ENCODE data around the gene MT2A.
"Not testable (repeated sequence)": the region's sequence is repeated elsewhere in the genome, so short reads cannot be mapped to it uniquely, and the experiment has no call there.

MT2A gene

DNA sequence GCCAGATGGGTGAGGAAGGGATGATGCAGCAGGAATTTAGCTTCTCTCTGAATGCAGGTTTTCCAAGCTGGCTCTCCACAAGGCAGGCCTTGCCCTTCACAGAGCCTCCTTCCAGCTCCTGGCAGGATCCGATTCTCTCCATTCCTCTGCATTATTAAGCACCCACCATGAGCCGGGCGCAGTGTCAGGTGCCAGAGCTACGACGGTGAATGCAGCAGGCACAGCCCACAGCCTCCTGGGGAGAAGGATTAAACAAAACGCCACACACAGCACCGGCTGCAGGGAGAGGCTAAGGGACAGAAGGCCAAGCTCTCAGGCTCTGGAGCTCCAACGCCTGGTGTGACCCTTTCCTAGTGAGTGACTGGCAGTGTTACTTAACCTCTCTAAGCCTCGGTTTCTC is 7.1 kb upstream of the MT2A start:
- no peak for DNase-seq

GRCh38 chr16:56603589-56603988 is 4.8 kb upstream of the MT2A start:
- DNase-seq = peak; percentile 32

- no peak for DNase-seq
Observed at GRCh38 chr16:56604966-56605365, 3.4 kb upstream of the MT2A start.

DNA sequence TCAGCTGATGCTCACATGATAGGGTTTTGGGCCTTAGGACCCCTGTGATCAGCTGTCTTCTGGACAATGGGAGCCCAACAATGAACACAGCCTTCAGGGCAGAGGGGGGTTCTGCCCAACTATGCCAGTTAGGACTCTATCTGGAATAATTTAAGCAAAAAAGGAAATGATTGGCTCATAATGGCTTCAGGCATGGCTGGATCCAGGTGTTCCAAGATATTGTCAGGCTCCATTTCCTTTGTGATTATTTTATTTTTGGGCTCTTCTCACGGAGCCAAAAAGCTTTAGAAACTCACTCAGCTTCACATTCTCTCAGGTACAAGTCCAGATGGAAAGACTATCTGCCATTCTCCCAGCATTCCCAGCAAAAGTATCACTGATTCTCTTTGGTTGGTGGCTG is 2.9 kb upstream of the MT2A start:
- DNase-seq = no peak

GRCh38 chr16:56606071-56606475 is 2.3 kb upstream of the MT2A start:
- DNase-seq = no peak

DNA sequence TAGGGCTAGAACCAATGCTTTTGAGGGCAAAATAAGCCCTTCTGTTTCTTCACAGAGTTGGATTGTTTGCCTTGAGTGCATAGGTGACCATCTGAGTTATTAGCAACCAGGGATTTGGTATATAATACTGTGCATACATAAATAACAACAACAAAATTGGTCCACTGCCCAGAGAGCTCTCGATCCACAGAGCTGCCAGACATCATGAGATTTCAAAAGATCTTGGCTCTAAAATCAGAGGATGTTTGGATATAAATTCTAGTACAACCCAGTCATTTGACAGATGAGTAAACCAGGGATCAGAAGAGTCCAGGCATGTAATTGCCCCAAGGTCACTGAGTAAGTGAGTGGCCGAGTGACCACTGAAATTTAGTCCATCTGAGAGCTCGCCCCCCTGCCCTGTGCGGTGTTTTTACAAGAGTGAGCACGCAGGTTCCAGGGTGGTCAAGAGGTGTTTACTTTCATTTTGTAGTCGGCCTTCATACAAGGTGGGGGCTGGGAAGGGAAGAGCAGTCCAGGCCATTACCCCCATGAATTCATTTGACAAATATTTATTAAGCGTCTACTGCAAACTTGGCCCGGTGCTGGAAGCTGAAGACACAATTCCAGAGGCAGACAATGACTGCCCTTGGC is 1.8 kb upstream of the MT2A start:
- no peak for DNase-seq

DNA sequence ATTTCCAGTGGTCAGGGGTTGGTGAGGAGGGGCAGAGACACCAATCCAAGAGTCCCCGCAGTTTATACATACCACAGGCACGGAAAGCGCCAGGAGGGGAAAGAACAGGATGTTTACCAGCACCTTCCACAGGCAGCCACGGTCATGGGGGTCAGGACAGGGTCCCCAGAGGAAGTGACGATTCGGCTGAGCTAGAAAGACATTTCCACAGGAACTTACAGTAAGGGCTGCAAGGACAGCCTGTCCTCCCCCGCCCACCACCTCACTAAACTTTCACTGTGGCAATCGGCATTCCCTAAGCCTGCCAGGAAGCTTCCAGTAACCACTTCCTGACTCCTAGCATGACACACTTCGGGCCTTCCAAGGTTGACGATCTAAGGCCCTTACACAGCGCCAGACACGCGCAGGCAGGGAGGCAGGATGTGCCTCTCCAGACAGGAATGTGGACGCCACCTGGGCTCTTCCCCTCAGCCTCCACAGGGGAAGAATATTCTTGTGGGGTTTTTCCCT is 1.2 kb upstream of the MT2A start:
- DNase-seq = peak; percentile 57

DNA sequence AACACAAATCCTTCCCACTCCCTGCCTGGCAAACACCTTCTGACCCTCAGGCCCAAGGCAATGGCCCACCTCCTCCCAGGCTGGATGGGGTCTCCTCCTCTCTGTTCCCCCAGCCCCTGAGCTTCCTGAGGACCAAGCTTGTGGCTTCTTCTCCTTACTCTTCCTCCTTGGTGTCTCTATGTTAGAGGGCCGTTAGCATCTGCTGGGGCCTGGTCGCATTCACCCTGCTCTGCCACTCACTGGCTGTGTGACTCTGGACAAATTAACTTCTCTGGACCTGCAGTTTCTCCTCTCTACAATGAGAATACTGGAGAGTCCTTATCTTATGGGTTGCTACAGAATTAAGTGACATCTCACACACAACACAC is 725 bp upstream of the MT2A start:
- DNase-seq = no peak

GRCh38 chr16:56608876-56609462 is 585 bp downstream of the MT2A start:
- DNase-seq = peak; percentile 6

- peak; percentile 29 for DNase-seq
Observed at GRCh38 chr16:56609463-56609921, 1.1 kb downstream of the MT2A start.

DNA sequence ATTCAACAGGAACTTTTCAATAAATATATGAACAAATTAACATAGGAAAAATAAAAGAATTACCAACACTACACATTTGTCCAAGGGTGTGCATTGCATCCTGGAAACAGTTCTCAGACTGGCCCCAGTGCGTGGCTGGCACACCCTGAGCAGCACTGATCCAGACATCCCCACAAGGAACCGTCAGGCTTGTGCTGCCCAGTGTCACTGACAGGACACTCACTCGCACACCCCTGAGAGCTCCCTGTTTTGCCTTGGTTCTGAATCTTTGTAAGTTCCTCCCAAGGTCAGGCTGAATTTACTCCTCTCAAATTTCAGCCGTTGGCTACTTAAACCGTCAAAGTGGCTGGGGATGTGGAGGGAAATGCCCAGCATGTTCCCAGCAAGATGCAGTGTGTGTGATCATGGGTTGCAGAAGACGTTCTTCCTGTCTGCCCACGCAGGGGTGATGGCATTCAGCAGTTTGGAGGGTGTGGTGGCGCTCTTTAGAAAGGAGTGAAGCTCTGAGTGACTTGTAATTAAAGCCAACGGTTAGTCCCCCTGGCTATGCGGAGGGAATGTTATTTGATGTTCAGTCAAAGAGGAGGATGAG is 1.7 kb downstream of the MT2A start:
- DNase-seq = no peak

- DNase-seq = no peak
Observed at GRCh38 chr16:56610609-56611111, 2.3 kb downstream of the MT2A start.

- DNase-seq = no peak
Observed at GRCh38 chr16:56611281-56611833, 3.0 kb downstream of the MT2A start.

DNA sequence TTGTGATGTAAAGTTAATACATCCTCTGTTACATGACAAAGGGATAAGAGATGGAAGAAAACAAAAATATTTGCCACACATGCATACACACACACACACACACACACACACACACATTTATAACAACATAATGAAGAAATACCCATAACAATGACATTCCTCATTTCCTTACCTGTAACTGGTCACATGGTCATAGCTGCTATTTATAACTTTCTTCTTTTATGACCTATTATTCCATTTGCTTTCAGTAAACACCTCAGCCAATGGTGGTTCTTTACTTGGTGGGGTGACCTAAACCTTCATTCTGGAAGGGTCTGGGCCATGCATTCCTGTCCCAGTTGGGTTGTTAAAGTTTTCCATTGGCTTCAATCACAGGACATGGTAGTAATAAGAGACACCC is 5.3 kb downstream of the MT2A start:
- DNase-seq = no peak

DNA sequence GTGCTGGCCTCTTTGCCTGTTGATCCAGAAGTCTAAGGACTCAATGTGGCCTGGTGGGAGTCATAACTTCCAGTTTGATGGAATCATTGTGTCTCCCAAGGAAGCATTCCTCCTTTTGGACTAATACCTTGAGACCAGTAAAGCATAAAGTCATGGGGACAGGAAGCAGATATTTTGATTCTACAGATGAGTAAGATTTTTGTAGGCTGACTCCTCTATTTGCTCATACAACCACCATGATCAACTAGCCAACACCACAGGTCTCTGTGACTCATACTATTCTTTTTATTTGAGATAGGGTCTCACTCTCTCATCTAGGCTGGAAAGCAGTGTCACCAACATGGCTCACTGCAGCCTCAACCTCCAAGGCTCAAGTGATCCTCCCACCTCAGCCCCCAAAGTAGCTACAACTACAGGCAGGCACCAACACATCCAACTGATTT is 6.2 kb downstream of the MT2A start:
- DNase-seq = no peak

GRCh38 chr16:56615353-56615752 is 7.0 kb downstream of the MT2A start:
- DNase-seq = no peak

DNA sequence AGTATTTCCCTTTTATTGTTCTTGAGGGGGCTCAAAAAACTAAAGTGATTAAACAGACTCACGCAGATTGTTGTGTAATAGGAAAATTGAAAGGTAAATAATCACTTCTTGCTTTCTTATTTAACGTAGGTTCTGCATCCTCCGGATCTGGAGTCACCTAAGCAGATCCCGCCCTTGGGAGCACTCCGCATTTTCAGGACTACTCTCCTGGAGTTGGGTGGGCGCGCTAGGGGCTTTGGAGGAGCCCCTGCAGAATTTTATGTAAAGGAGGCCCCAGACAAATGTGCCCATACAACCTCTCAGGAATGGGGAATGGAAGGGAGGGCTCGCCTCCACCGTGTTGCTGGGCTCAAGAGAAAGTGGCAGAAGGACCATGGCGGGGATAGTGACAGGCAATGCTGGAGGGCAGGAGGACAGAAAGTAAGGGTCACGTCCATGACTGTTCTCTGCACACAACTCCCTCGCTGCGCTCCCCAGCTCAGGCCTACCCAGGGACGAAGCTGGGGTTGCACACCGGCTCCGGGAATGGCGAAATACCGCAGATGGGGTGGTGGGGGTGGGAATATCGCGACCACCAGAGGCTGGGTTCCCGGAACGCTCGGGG is 8.3 kb downstream of the MT2A start:
- no peak for DNase-seq

DNA sequence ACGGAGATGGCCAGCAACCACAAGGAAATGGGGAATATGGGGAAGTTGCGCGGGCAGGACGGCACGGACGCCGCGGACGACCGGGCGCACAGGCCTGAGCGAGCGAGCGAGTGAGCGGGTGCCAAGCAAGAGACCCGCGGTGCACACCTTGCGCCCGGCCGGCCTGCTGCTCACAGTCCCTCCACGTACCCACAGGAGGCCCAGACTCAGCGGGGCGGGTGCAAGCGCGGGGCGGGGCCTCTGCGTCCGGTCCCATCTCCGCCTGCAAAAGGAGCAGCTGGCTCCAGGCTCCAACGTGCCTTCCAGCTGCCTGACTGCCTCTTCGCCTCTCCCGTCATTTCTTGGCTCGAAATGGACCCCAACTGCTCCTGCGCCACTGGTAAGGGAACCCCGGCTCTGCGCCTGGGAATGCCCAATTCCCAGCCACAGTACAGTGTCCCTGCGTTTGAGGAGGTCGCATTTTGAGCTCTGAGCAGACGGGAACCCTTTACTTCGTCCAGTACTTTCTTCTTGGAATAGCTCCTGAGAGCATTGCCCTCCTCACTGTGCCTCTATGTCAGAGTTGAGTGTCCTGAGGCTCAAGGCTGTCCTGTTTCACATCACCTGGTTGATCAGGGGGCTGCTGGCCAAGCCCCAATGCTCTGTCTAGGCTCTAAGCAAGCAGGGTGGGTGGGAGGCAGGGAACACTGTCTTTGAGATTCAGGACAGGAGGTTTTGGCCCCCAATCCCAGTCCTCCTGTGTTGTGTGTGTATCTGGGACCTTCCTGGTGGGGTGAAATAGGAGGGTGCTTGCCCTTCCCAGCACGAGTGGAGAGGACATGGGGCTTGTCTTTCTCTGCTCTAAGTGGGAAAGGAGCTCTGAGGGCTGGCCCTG is 9.1 kb downstream of the MT2A start:
- peak; percentile 11 for DNase-seq

- no peak for DNase-seq
Observed at GRCh38 chr16:56618138-56618537, 9.8 kb downstream of the MT2A start.

GRCh38 chr16:56620339-56620897 is 12.0 kb downstream of the MT2A start:
- DNase-seq = no peak

DNA sequence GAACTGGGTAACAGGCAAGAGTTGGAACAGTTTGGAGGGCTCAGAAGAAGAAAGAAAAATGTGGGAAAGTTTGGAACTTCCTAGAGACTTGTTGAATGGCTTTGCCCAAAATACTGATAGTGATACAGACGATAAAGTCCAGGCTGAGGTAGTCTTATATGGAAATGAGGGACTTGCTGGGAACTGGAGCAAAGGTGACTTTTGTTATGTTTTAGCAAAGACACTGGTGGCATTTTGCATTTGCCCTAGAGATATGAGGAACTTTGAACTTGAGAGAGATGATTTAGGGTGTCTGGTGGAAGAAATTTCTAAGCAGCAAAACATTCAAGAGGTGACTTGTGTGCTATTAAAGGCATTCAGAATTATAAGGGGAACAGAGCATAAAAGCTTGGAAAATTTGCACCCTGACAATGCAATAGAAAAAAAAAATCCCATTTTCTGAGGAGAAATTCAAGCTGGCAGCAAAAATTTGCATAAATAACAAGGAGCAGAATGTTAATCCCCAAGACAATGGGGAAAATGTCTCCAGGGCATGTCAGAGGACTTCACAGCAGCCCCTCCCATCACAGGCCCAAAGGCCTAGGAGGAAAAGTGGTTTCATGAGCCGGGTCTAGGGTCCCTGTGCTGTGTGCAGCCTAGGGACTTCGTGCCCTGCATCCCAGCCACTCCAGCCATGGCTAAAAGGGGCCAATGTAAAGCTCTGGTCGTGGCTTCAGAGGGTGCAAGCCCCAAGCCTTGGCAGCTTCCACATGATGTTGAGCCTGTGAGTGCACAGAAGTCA is 13.5 kb downstream of the MT2A start:
- DNase-seq = not testable (repeated sequence)

All from DMS153 (cell line).